ENCODE data around the gene CADPS2. TPM values are rescaled to one million over a fixed set of nuclear protein-coding genes. Genes with fewer than 3 reads are reported as not detected.

Gene CADPS2
- total RNA-seq, 1 experiment from 2014 or later = 16.4 TPM

DNA sequence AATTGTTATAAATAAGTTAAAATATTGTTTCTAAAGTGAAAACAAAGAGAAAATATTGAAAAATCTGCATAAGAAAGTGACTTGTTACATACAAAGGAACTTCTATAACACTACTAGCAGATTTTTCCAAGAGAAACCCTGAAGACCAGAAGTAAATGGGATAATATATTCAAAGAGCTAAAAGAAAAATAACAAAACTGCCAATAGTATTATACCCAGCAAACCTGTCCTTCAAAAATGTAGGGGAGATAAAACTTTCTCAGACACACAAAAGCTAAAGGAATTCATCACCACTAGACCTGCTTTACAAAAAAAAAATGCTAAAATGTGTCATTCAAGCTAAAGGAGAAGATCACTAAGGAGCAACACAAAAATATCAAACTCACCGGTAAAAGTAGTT is 17.0 kb downstream of the CADPS2 start:
- BruUV-seq (replicated peaks) = no TSS peak
- intact Hi-C loops (cut with micrococcal nuclease; ENCODE audit: unreplicated experiment) = no loop called here
- TF ChIP-seq, protein P1, sequence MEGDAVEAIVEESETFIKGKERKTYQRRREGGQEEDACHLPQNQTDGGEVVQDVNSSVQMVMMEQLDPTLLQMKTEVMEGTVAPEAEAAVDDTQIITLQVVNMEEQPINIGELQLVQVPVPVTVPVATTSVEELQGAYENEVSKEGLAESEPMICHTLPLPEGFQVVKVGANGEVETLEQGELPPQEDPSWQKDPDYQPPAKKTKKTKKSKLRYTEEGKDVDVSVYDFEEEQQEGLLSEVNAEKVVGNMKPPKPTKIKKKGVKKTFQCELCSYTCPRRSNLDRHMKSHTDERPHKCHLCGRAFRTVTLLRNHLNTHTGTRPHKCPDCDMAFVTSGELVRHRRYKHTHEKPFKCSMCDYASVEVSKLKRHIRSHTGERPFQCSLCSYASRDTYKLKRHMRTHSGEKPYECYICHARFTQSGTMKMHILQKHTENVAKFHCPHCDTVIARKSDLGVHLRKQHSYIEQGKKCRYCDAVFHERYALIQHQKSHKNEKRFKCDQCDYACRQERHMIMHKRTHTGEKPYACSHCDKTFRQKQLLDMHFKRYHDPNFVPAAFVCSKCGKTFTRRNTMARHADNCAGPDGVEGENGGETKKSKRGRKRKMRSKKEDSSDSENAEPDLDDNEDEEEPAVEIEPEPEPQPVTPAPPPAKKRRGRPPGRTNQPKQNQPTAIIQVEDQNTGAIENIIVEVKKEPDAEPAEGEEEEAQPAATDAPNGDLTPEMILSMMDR (IDR thresholded peaks at IDR 0.05; ENCODE audit: unreplicated experiment) = no peak
- H3K27ac Mint-ChIP-seq (ENCODE audit: unreplicated experiment) = no peak overlapping the region
- DNase-seq = no peak
- H3K9me3 Mint-ChIP-seq (ENCODE audit: low read depth, unreplicated experiment) = peaks cover 18% of the 10 kb centered on the region
- CTCF ChIA-PET = interaction anchor here (0.6 kb wide), 1 partner anchor 23 kb away, joined by 3 read pairs; no protein-coding TSS in a partner anchor
- H3K4me1 Mint-ChIP-seq (ENCODE audit: low read depth, unreplicated experiment) = peaks cover 10% of the 10 kb centered on the region
- H3K27me3 Mint-ChIP-seq (ENCODE audit: unreplicated experiment) = no peaks in the 10 kb centered on the region
- H3K4me3 Mint-ChIP-seq (ENCODE audit: low read depth, unreplicated experiment) = no peak overlapping the region
- no peaks in the 10 kb centered on the region for H3K36me3 Mint-ChIP-seq (ENCODE audit: insufficient read depth, unreplicated experiment)

DNA sequence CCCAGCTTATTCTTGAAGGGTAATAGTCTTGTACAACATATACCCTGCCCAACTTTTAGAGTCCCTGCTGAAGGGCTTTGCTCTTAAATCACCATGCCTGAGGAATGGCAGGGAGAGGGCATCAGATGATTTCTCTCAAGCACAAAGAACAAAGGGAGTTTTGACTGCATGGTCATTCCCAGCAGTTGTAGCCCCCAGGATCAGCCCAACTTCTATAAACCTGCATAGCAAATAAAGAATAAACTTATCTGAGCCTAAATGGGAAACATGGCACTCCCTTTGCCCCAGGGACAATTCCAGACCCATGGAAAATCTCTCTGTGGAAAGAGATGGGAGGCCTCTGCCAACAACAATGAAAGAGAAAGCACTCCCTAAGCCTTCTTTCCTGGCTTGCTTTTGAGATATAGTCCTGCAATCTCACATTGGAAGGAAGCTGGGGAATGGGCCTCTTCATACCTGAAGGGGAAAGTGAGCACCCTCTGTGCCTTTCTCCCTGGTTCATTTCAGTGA is 18.7 kb downstream of the CADPS2 start:
- H3K27me3 Mint-ChIP-seq (ENCODE audit: unreplicated experiment) = no peaks in the 10 kb centered on the region
- TF ChIP-seq, protein P1 (IDR thresholded peaks at IDR 0.05; ENCODE audit: unreplicated experiment) = no peak
- intact Hi-C loops (cut with micrococcal nuclease; ENCODE audit: unreplicated experiment) = no loop called here
- CTCF ChIA-PET = interaction anchor here (0.6 kb wide), 1 partner anchor 572 kb away, joined by 3 read pairs; no protein-coding TSS in a partner anchor
- peaks cover 10% of the 10 kb centered on the region for H3K4me1 Mint-ChIP-seq (ENCODE audit: low read depth, unreplicated experiment)
- no peak overlapping the region for H3K27ac Mint-ChIP-seq (ENCODE audit: unreplicated experiment)
- BruUV-seq (replicated peaks) = no TSS peak
- no peak for DNase-seq
- peaks cover 17% of the 10 kb centered on the region for H3K9me3 Mint-ChIP-seq (ENCODE audit: low read depth, unreplicated experiment)
- no peak overlapping the region for H3K4me3 Mint-ChIP-seq (ENCODE audit: low read depth, unreplicated experiment)
- H3K36me3 Mint-ChIP-seq (ENCODE audit: insufficient read depth, unreplicated experiment) = no peaks in the 10 kb centered on the region

DNA sequence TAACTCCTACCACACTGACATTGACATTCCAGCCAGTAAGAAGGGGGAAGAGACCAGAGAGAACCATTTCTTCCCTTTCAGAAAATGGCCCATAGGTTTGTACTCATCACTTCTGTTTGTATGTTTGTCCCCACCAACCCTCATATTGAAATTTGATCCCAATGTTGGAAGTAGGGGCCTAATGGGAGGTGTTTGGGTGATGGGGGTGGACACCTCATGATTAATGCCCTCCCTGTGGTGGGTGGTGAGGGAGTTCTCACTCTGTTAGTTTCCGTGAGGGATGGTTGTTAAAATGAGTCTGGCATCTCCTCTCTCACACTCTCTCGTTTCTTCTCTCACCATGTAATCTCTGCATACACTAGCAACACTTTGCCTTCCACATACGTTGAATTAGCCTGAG is 21.4 kb downstream of the CADPS2 start:
- TF ChIP-seq, protein P1 (IDR thresholded peaks at IDR 0.05; ENCODE audit: unreplicated experiment) = no peak
- no peak overlapping the region for H3K27ac Mint-ChIP-seq (ENCODE audit: unreplicated experiment)
- no TSS peak for BruUV-seq (replicated peaks)
- CTCF ChIA-PET = no interaction called here
- no peaks in the 10 kb centered on the region for H3K27me3 Mint-ChIP-seq (ENCODE audit: unreplicated experiment)
- no peak for DNase-seq
- H3K36me3 Mint-ChIP-seq (ENCODE audit: insufficient read depth, unreplicated experiment) = no peaks in the 10 kb centered on the region
- intact Hi-C loops (cut with micrococcal nuclease; ENCODE audit: unreplicated experiment) = no loop called here
- H3K4me1 Mint-ChIP-seq (ENCODE audit: low read depth, unreplicated experiment) = peaks cover 10% of the 10 kb centered on the region
- no peak overlapping the region for H3K4me3 Mint-ChIP-seq (ENCODE audit: low read depth, unreplicated experiment)
- peaks cover 6% of the 10 kb centered on the region for H3K9me3 Mint-ChIP-seq (ENCODE audit: low read depth, unreplicated experiment)

DNA sequence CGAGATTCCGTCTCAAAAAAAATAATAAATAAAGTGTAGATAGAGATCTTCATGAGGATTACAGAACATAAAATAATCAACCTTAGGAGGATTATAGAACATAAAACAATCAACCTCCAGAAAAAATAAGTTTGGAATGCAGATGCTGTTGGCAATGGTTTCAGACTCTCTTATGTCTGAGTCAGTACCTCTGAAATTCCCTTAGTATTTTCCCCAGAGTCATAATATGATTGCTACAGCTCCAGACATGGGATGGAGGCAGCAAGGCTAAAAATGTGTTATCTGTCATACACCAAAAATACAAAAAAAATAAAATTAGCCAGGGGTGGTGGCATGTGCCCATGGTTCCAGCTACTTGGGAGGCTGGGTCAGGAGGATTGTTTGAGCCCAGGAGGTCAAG is 22.2 kb downstream of the CADPS2 start:
- H3K36me3 Mint-ChIP-seq (ENCODE audit: insufficient read depth, unreplicated experiment) = no peaks in the 10 kb centered on the region
- TF ChIP-seq, protein P1 (IDR thresholded peaks at IDR 0.05; ENCODE audit: unreplicated experiment) = no peak
- H3K4me3 Mint-ChIP-seq (ENCODE audit: low read depth, unreplicated experiment) = no peak overlapping the region
- no peak overlapping the region for H3K27ac Mint-ChIP-seq (ENCODE audit: unreplicated experiment)
- intact Hi-C loops (cut with micrococcal nuclease; ENCODE audit: unreplicated experiment) = no loop called here
- no peak for DNase-seq
- peaks cover 10% of the 10 kb centered on the region for H3K4me1 Mint-ChIP-seq (ENCODE audit: low read depth, unreplicated experiment)
- no TSS peak for BruUV-seq (replicated peaks)
- CTCF ChIA-PET = no interaction called here
- H3K9me3 Mint-ChIP-seq (ENCODE audit: low read depth, unreplicated experiment) = peaks cover 6% of the 10 kb centered on the region
- H3K27me3 Mint-ChIP-seq (ENCODE audit: unreplicated experiment) = no peaks in the 10 kb centered on the region

Measured in Calu3 (cell line).